DND-41 (cell line): ENCODE data around the gene FAM162A.

ENCODE experiments used
- CTCF ChIP-seq: IDR thresholded peaks from 2 replicates; pipeline ENCODE4 v1.5.1; 2012; ENCODE audit warnings: borderline replicate concordance, low read length, moderate library complexity, mild to moderate bottlenecking; ENCODE audit not compliant: poor library complexity, severe bottlenecking; ENCODE audit errors: extremely low read depth
- EZH2 ChIP-seq: IDR thresholded peaks from 3 replicates; pipeline ENCODE4 v1.6.1; 2012; ENCODE audit warnings: borderline replicate concordance, low read depth, mild to moderate bottlenecking, moderate library complexity, low read length, inconsistent platforms; ENCODE audit not compliant: severe bottlenecking

DNA sequence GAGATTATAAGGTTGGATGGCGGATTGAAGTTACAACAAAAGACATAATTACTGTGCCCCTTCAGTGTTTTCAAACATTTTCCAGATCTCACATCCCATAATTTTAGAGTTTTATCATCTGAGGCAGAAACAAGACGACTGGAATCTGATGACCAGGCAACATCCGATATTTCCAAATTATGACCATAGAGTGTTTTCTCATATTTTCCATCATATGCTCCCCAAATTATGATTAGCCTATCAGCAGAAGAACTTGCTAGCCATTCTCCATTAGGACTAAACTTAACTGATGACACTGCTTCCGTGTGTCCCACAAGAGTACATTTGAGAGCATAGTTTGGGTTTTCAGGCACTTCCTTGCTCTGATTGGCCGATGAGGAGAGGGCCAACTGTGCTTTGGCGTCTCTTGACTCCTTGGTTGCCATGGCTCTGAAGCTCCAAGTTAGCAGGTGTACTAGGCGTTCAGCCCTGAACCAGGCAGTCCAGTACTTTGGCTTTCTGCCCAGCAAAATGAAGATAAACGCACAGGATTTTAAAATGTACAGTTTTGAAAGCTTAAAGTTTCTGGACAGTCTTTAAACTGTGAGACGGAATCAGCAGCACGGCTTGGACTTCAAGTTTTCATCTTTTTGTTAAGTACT is 31.2 kb downstream of the FAM162A start:
- TF ChIP-seq CTCF (no peak), EZH2 (no peak)
